NT2/D1 (cell line): ENCODE measurements around the gene IQCK.

Source experiments
- DNase-seq: peaks from one replicate; pipeline ENCODE4 v3.0.0-alpha.2; 2011; ENCODE audit warnings: low read depth, low spot score
- H3K27me3 ChIP-seq: 2 replicates; pipeline ENCODE4 v1.6.0; 2011; ENCODE audit warnings: mild to moderate bottlenecking; ENCODE audit not compliant: insufficient read length, insufficient read depth
- H3K36me3 ChIP-seq: 2 replicates; pipeline ENCODE4 v1.6.1; 2011; ENCODE audit warnings: mild to moderate bottlenecking, low read length, mixed read lengths; ENCODE audit not compliant: insufficient read depth, insufficient read length
- H3K4me1 ChIP-seq: 2 replicates; pipeline ENCODE4 v1.5.1; 2011; ENCODE audit not compliant: insufficient read depth, insufficient read length
- H3K4me3 ChIP-seq: 2 replicates; pipeline ENCODE4 v1.5.1; 2011; ENCODE audit warnings: low read depth; ENCODE audit not compliant: insufficient read length
- H3K9ac ChIP-seq: 2 replicates; pipeline ENCODE4 v1.6.0; 2011; ENCODE audit warnings: low read depth; ENCODE audit not compliant: insufficient read length
- H3K9me3 ChIP-seq: 2 replicates; pipeline ENCODE4 v1.5.1; 2011; ENCODE audit warnings: mild to moderate bottlenecking, low read length; ENCODE audit not compliant: insufficient read depth
- SUZ12 ChIP-seq: IDR thresholded peaks from 2 replicates; pipeline ENCODE4 v1.6.1; 2011; ENCODE audit not compliant: insufficient read length, insufficient read depth; ENCODE audit errors: extremely low read depth
- YY1 ChIP-seq: IDR thresholded peaks from 2 replicates; pipeline ENCODE4 v1.6.1; 2011; ENCODE audit not compliant: insufficient read length, insufficient read depth
- ZNF274 ChIP-seq: IDR thresholded peaks from 2 replicates; pipeline ENCODE4 v1.6.1; 2011; ENCODE audit warnings: mild to moderate bottlenecking, low read depth, low read length

The IQCK gene

GRCh38 chr16:19879241-19879792 is 161.2 kb downstream of the IQCK start:
- Histone ChIP-seq H3K9ac (no peak overlapping the region), H3K36me3 (peaks cover 47% of the 10 kb centered on the region), H3K4me3 (no peak overlapping the region), H3K27me3 (no peaks in the 10 kb centered on the region), H3K4me1 (peaks cover 33% of the 10 kb centered on the region), H3K9me3 (no peaks in the 10 kb centered on the region)
- TF ChIP-seq ZNF274 (no peak), YY1 (no peak), SUZ12 (no peak)
- DNase-seq: no peak

GRCh38 chr16:19881028-19881427 is 163.0 kb downstream of the IQCK start:
- Histone ChIP-seq H3K36me3 (peaks cover 37% of the 10 kb centered on the region), H3K9me3 (no peaks in the 10 kb centered on the region), H3K27me3 (peaks cover 12% of the 10 kb centered on the region), H3K9ac (no peak overlapping the region), H3K4me3 (no peak overlapping the region), H3K4me1 (peaks cover 34% of the 10 kb centered on the region)
- no peak for TF ChIP-seq YY1
- TF ChIP-seq SUZ12: no peak
- TF ChIP-seq ZNF274: no peak
- DNase-seq: no peak

DNA sequence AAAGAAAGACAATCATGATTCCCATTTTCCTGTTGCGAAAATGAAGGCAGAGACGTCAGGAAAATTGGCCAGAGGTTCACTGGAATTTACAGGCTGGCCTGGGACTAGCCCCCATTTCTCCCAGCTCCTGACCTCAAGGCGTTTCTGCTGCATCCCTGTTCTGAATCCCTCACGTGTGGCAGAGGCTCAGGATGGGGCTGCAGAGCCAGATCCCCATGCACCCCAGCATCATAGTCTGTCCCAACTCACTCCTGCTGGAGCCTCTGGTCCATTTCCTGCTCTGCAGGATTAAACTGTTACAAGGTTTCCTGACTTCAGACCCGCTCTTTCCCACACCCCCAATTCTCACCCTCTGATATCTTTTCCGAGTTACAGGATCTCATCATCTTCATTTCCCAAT is 163.7 kb downstream of the IQCK start:
- Histone ChIP-seq H3K4me3 (peak overlapping the region; percentile 85), H3K27me3 (peaks cover 13% of the 10 kb centered on the region)
- TF ChIP-seq ZNF274: no peak
- TF ChIP-seq YY1: no peak
- no peak for TF ChIP-seq SUZ12

GRCh38 chr16:19882186-19882585 is 164.1 kb downstream of the IQCK start:
- H3K9me3 ChIP-seq: no peaks in the 10 kb centered on the region
- H3K9ac ChIP-seq: peak overlapping the region; percentile 94
- peak overlapping the region; percentile 85 for H3K4me3 ChIP-seq
- TF ChIP-seq ZNF274 (no peak), SUZ12 (no peak), YY1 (no peak)
- H3K36me3 ChIP-seq: peaks cover 25% of the 10 kb centered on the region
- H3K4me1 ChIP-seq: peaks cover 31% of the 10 kb centered on the region
- H3K27me3 ChIP-seq: peaks cover 16% of the 10 kb centered on the region
- peak; percentile 82 for DNase-seq

More for the DNA sequence above, 163.7 kb downstream of the IQCK start:
- DNase-seq: no peak
- H3K4me1 ChIP-seq: peaks cover 31% of the 10 kb centered on the region
- peaks cover 29% of the 10 kb centered on the region for H3K36me3 ChIP-seq
- H3K9me3 ChIP-seq: no peaks in the 10 kb centered on the region
- peak overlapping the region; percentile 29 for H3K9ac ChIP-seq

- peaks cover 31% of the 10 kb centered on the region for H3K4me1 ChIP-seq
- H3K27me3 ChIP-seq: peaks cover 16% of the 10 kb centered on the region
- no peaks in the 10 kb centered on the region for H3K9me3 ChIP-seq
- H3K36me3 ChIP-seq: peaks cover 22% of the 10 kb centered on the region
- peak overlapping the region; percentile 85 for H3K4me3 ChIP-seq
- TF ChIP-seq ZNF274 (no peak), YY1 (no peak), SUZ12 (no peak)
- no peak for DNase-seq
- peak overlapping the region; percentile 94 for H3K9ac ChIP-seq
Measured at GRCh38 chr16:19882646-19883045, 164.6 kb downstream of the IQCK start.

DNA sequence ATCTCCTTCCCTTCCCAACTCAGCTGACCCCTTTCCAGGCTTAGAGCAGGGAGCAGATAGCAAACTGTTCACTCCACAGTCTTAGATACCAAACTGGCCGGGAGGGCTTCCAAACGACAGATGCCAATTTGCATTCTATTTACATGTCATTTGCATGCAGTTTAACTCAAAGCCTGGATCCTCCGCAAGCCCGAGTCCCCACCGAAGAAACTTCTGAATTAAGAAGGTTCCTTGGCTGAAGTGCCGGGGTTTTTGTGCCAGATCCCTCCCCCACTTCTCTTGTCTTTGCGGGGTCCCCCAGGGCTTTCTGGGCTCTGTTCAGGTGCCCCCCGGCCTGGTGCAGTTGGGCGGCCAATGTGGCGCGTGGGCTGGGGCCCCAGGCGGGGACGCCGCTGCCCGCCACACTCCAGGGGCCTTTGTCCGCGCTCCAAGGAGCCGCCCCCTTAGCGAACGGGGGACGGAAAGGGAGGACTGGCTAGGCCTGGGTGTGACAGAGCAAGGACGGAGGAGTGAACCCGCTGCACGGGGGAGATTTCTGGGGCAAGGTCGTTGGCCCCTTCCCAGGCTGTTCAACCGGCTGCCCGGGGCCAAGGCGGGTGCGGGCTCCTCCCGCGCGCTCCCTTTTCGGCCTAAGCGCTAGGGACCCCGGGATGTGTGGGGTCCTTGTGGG is 165.4 kb downstream of the IQCK start:
- no peaks in the 10 kb centered on the region for H3K9me3 ChIP-seq
- peaks cover 22% of the 10 kb centered on the region for H3K36me3 ChIP-seq
- H3K27me3 ChIP-seq: peaks cover 16% of the 10 kb centered on the region
- no peak for DNase-seq
- H3K4me3 ChIP-seq: peak overlapping the region; percentile 85
- peaks cover 31% of the 10 kb centered on the region for H3K4me1 ChIP-seq
- TF ChIP-seq ZNF274 (no peak), YY1 (peak; percentile 11), SUZ12 (no peak)
- H3K9ac ChIP-seq: peak overlapping the region; percentile 94

- no peaks in the 10 kb centered on the region for H3K9me3 ChIP-seq
- peak overlapping the region; percentile 94 for H3K9ac ChIP-seq
- TF ChIP-seq YY1: no peak
- TF ChIP-seq SUZ12: no peak
- no peak for TF ChIP-seq ZNF274
- H3K27me3 ChIP-seq: peaks cover 16% of the 10 kb centered on the region
- peaks cover 25% of the 10 kb centered on the region for H3K4me1 ChIP-seq
- peak overlapping the region; percentile 85 for H3K4me3 ChIP-seq
- DNase-seq: no peak
- peaks cover 16% of the 10 kb centered on the region for H3K36me3 ChIP-seq
Measured at GRCh38 chr16:19883966-19884485, 166.0 kb downstream of the IQCK start.
